ENCODE measurements around the gene FASN. TPM values are rescaled to one million over a fixed set of nuclear protein-coding genes. Genes with fewer than 3 reads are reported as not detected.

Gene FASN
- total and polyA plus RNA-seq, 2 of the 13 experiments (the other 11 are each of a cell fraction or from before 2014, with no cell fraction given): 51.7 to 101 TPM

GRCh38 chr17:82098939-82099763 lies 1.1 kb upstream of the FASN start (continued):
- TF ChIP-seq TFAP4 (IDR thresholded peaks at IDR 0.05; ENCODE audit: borderline replicate concordance, low read depth): no peak
- no peak for TF ChIP-seq NCOR1 (IDR thresholded peaks at IDR 0.05; ENCODE audit: borderline replicate concordance, low read length)
- no peak for TF ChIP-seq PRPF4 (IDR thresholded peaks at IDR 0.05; ENCODE audit: low read depth, low read length, poor library complexity, severe bottlenecking)
- TF ChIP-seq SYNCRIP (IDR thresholded peaks at IDR 0.05; ENCODE audit: insufficient read depth, low read depth, low read length): no peak
- no peak for TF ChIP-seq RNF219 (CRISPR knock-in tag; IDR thresholded peaks at IDR 0.05)
- no peak; the same call in 1 of the 2 replicates for TF ChIP-seq ZBTB7B (CRISPR knock-in tag; IDR thresholded peaks at IDR 0.05)
- TF ChIP-seq ZBTB42 (CRISPR knock-in tag; IDR thresholded peaks at IDR 0.05): no peak
- TF ChIP-seq ZSCAN22 (CRISPR knock-in tag; IDR thresholded peaks at IDR 0.05): no peak
- TF ChIP-seq ZNF205 (CRISPR knock-in tag; IDR thresholded peaks at IDR 0.05): 0 out of 2 replicates have a peak, but pooled peaks have one; percentile 30
- TF ChIP-seq ATM (IDR thresholded peaks at IDR 0.05; ENCODE audit: borderline replicate concordance): no peak
- TF ChIP-seq HBP1 (CRISPR knock-in tag; IDR thresholded peaks at IDR 0.05; ENCODE audit: low read depth): 0 out of 2 replicates have a peak, but pooled peaks have one; percentile 8
- TF ChIP-seq BCL3 (CRISPR knock-in tag; IDR thresholded peaks at IDR 0.05): 0 out of 2 replicates have a peak, but pooled peaks have one; percentile 51
- no peak for TF ChIP-seq ZNF572 (CRISPR knock-in tag; IDR thresholded peaks at IDR 0.05)
- no peak; the same call in 1 of the 2 replicates for TF ChIP-seq CSRNP2 (CRISPR knock-in tag; conservative IDR thresholded peaks at IDR 0.05; ENCODE audit: low read depth)
- no peak for TF ChIP-seq DBP (CRISPR knock-in tag; IDR thresholded peaks at IDR 0.05; ENCODE audit: not compliant biosample characterization)
- TF ChIP-seq ZNF530 (CRISPR knock-in tag; IDR thresholded peaks at IDR 0.05; ENCODE audit: low read depth): no peak
- TF ChIP-seq KDM6A (CRISPR knock-in tag; IDR thresholded peaks at IDR 0.05; ENCODE audit: low read depth): no peak
- TF ChIP-seq MXI1 (IDR thresholded peaks at IDR 0.05; ENCODE audit: borderline replicate concordance, low read depth, low read length): no peak; the same call in 2 of the 3 replicates
- no peak for TF ChIP-seq ZNF878 (CRISPR knock-in tag; IDR thresholded peaks at IDR 0.05)
- TF ChIP-seq ZNF780A (CRISPR knock-in tag; IDR thresholded peaks at IDR 0.05): no peak

Data from HepG2 (cell line).